Glomerular endothelial cell (primary cell): ENCODE data around the gene LPAR1. TPM values are rescaled to one million over a fixed set of nuclear protein-coding genes. Genes with fewer than 3 reads are reported as not detected.
"Not testable (repeated sequence)": the region's sequence is repeated elsewhere in the genome, so short reads cannot be mapped to it uniquely, and the experiment has no call there.

Source experiments
- DNase-seq: peaks from one replicate; pipeline ENCODE4 v3.0.0-alpha.2; 2011; ENCODE audit warnings: low read depth, low spot score; ENCODE audit errors: extremely low read depth
- total RNA-seq: library from RNA; depleted of rRNA; stranded (reverse); fragments of >200 nt; gene quantifications from 2 replicates; pipeline ENCODE4 v1.2.3, GENCODE V29; 2015

LPAR1 gene, protein sequence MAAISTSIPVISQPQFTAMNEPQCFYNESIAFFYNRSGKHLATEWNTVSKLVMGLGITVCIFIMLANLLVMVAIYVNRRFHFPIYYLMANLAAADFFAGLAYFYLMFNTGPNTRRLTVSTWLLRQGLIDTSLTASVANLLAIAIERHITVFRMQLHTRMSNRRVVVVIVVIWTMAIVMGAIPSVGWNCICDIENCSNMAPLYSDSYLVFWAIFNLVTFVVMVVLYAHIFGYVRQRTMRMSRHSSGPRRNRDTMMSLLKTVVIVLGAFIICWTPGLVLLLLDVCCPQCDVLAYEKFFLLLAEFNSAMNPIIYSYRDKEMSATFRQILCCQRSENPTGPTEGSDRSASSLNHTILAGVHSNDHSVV
- total RNA-seq, result 0.53 and 3.3 TPM in 2 replicates

DNA sequence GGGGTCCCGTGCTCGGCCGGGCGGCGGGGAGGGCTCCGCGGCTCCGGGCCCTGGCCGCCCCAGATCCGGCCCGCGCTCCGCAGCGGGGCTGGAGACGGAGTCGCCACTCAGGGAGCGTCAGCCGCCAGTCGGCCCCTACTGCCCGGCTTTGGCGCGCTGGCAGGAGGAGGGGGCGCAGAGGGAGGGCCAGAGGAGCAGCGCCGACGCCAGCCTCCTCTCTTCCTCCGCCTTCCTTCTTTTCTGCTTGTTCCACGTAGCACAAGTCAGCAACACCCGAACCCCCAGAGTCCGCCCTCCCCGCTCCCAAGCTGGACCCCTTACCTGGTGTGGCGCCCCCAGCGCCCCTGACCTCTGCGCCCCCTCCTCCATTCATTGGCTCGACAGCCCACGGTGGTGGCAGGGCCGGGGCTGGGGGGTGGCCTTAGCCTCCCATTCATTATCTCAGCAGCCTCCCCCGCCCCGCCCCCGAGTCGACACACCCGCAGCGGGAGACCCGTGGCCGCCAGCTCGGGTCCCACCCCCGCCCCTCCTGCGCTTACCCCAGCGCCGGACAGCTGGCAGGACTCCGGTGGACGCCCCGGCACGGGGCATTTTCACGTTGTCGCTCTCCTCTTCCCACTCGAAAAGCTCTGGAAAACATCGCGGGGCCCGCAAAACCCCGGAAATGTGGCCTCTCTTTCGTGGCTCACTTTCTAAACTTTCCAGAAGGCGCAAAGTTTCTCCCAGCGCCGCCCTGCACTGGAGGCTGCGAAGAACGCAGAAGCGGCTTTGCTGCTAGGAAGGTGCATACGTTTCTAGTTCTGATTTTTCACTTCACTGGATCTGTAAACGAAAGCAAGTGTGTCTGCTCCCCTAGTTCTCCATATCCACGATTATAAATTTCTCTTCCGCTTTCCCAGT lies at the start of gene LPAR1:
Gene LPAR1 (minus strand): TSS at position 140 of the 900 bp plus-strand sequence. CDS start 66,353 bp downstream, outside the sequence.
- no peak for DNase-seq

DNA sequence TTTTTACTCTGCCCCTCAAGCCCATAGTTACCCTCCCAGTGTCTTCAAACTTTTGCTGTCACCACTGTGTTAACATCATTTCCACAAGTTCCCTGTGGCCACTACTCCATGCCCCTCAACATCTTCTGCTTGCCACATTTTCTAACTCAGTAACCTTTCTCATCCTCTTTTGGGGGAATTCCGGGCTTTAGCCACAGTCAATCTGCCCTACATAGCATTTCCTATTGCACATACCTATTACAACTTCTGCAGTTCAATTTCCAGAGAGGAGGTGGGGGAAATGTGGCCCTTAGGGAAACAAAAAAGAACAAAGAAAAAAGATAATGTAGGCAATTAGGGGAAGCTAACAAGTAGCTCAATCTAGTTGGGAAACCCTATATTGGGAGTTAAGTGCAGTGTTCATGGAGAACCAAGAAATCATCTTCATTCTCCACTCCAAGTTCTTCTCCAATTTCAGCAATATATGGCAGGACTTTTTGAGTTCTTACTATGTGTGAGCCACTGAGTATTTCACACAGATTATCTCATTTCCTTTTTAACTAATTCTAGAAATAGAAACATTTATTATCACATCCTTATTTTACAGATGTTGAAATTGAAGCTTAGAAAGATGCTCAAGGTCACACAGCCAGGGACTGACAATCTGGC lies 40.2 kb upstream of the LPAR1 start:
- no peak for DNase-seq

DNA sequence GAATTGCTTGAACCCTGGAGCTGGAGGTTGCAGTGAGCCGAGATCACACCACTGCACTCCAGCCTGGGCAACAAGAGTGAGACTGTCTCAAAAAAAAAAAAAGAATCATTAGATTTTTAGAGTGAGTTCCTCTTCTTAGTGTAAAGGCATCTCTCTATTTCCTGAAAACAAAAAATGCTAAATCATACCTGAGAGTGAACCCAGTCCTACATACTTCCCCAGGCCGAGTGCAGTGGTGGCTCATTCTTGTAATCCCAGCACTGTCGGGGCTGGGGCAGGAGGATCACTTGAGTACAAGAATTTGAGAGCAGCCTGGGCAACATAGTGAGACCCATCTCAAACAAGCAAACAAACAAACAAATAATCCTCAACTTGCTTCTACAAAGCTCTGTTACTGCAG lies 38.2 kb upstream of the LPAR1 start:
- DNase-seq, result no peak

DNA sequence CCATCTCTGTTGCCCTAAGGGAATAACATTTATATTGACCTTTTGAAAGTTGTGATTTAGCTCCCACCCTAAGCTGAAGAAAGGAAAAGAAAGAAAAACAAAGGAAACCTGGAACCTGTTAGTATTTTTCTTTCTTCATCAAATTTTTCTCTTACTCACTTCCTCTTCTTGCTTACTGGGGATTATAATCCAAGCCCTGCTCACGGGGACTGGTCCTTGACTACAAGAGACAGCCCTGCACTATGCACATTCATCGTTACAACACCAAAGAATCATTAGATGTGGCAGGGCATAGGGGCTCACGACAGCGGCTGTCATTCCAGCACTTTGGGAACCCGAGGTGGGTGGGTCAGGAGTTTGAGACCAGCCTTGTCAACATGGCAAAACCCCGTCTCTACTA lies 37.8 kb upstream of the LPAR1 start:
- no peak for DNase-seq

DNA sequence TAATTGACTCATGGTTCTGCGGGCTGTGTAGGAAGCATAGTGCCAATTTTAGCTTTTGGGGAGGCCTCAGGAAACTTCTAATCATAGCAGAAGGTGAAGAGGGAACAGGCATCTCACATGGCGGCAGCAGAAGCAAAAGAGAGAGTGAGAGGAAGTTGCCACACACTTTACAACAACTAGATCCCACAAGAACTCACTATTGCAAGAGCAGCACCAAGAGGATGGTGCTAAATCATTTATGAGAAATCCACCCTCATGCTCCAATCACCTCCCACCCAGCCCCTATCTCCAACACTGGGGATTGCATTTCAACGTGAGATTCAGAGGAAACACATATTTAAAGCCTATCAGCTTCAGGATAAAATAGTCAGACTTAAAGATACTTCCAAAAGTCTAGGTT lies 36.1 kb upstream of the LPAR1 start:
- DNase-seq, result no peak

DNA sequence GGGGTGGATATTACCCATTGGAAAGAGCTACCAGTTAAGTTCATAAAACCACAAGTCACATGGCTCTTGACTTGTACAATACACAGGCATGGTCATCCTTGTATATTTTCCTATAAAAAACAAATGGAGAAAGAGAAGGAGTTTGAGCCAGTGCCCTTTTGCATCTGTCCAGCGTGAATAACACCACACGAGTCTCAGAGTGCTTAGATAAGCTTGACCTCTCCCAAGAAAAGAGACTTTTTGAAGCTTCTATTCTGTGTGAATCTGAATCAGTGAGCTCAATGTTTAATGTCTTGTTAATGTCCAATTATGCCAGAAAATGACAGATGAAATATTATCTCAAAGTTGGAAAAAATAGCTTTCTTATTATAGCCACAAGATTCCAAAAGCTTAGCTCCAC lies 30.9 kb upstream of the LPAR1 start:
- no peak for DNase-seq

DNA sequence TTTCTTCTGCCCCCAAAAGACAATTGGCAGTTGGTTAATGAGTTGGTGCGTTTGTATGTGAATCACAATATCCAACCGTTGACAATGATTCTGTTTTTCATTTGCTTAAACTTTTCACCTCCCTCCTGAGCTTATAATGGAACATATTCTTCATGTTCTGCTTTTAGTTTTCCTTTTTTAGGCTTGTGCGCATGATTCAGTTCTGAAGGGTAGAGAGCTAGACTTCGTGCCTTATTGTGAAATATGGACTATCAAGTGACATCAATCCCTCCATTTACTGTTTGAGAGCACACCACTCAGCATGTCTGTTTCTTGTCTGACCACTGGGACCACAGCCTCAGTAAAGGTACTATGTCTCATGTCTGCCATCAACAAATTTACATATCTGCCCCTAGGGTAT lies 30.5 kb upstream of the LPAR1 start:
- no peak for DNase-seq

DNA sequence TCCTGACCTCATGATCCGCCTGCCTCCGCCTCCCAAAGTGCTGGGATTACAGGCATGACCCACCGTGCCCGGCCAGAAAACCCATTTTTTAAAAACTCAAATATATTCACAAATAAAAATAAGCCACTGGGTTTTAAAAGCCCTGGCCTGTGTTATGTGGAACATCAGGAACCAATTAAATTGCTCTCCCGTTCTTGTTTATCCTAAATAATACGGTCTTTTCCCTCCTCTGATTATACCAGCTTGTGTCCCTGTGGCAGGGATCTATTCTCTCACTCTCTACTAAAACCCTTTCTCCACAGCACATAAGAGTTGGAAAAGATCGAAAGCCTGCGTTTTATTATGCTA lies 30.1 kb upstream of the LPAR1 start:
- no peak for DNase-seq

DNA sequence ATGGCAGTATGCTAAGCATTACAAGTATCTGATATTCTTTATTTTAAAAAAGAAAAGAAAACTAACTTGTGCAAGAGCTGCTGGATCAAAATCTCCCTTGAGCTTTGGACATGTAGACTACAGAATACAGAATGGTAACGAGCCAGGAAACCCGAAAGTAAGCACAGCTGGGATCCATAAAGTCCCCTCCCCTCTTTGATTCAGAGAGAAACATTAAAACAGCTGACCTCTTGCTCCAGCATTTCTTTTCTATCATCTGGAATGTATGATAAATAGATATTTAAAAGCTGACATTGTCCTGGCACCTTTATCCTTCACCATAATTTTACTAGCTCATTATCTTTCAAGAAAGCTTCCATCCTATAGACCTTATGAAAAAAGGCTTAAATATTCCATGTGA lies 28.2 kb upstream of the LPAR1 start:
- no peak for DNase-seq

DNA sequence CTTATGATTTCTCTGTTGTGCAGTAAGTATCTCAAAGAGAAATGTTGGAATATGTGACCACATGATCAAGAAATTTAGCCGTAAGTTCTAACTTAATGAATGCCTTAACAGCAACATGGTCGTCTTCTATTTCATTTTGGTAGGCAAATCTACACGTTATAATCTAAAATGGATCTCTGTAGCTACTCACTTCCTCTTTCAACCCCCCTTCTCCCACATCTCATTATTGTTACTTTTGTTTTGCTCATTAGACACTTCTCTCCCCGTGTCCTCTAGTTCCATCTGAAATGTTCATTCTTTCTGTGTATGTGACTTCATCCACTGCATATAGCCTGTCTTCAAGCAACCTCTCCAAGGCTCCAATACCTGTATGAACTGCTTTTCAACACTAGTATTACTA lies 27.1 kb upstream of the LPAR1 start:
- no peak for DNase-seq

DNA sequence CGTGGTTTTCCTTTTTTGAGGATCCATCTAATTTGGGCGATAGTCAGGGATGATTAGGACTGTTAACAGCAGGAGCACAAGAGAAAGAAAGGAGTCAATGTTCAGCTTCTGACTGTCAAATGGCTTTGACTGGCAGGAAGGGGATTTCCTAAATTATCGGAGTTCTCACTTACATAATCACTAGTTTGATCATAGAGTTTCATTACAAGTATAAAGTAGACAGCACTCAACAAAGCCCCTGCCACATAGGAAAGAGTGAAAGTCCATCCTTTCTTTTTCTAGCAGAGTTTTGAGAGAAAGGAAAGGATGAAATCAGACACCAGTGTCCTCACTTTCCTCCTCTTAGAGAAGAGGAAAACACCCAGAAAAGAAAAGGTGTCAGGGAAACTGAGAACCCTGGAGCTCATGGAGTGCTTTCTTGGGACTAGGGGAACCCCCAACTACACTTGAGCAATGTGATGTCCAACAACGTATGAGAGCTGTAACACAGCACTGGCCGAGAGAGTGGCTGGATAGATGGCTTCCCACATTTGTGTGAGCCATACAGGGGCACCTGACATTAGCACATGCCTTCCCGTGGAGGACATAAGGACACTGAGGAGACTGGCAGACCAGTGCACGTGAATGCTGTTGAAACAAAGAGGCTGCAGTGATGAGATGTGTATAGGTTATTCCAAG lies 26.0 kb upstream of the LPAR1 start:
- DNase-seq, result no peak

DNA sequence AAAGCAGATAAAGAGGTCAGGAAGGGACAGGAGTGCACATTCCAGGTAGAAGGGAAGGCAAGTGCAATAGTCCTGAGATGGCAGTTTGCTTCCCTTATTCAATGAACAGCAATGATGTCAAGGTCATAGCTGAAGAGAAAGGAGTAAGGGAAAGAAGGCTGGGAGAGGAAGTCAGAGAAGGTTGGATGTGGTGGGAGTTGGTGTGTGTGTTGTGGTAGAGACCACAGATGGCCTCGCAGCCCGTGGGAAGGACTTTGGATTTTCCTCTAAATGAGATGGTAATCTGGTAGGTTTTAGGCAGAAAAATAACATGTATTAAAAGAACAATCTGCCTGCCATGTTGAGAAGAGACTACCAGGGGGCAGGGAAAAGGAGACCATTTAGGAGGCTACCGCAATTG lies 25.1 kb upstream of the LPAR1 start:
- DNase-seq, result no peak

DNA sequence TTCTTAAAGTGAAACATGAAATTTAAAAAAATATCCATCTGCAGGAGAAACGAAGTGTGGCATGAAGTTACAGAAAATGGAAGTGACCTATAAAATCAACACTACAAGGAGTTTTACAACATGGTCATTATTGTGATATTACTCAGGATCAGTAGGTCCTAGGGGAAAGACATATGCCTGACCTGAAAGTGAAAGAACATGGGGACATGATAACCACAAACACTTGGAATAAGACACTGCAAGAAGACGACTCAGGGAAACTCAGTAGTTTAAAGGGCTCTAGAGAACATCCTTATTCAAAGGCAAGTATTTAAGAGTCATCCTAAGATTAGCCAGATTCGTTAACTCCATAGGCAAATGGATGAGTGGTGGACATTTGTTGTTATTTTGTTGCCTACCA lies 19.9 kb upstream of the LPAR1 start:
- DNase-seq, result no peak

DNA sequence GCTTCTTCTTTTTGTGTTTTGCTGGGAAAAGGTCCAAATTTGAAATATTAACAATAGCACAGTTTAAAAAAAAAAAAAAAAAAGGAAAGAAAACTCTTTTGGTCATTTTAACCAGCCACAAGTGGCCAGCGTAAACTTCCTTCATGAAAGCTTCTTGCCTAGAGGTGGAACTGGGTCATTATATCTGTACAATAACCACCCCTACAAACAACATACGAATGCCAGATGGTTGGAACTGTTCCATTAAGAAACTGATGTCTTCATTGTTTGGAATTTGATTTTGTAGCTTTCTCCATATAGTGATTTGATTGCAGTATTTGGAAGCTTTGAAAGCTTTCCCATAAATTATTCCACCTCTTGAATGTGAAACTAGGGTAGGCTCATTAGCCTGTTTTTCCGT lies 18.3 kb upstream of the LPAR1 start:
- no peak for DNase-seq

DNA sequence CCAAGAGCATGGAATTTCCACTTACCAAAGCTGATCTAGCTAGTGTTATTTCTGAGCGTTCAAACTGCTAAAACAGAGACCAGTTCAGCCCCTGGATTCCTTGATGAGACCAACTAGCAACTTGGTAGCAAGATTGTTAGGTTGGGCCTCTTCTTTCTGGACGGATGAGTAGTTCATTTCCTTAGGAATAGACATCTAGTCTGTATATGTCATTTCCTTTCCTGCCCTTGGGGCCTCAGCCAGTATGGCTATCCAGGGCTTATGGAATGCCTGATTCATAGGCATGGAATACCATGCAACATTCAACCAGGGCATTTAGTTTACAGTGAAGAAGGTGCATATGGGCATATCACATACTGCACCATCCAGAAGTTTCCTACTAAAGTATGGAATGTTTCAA lies 14.5 kb upstream of the LPAR1 start:
- DNase-seq, result no peak

DNA sequence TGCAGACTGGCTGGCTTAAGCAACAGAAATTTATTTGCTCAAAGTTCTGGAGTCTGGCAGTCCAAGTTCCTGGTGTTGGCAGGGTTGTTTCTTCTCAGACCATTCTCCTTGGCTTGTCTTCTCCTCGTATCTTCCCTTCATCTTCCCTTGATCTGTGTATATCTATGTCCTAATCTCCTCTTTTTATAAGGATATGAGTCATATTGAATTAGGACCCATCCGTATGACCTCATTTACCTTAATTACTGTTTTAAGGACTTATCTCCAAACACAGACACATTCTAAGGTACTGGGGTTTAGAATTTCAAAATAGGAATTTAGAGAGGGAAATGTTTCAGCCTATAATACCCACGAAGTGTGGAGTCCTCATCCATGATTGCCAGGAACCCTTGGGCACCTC lies 13.1 kb upstream of the LPAR1 start:
- no peak for DNase-seq

DNA sequence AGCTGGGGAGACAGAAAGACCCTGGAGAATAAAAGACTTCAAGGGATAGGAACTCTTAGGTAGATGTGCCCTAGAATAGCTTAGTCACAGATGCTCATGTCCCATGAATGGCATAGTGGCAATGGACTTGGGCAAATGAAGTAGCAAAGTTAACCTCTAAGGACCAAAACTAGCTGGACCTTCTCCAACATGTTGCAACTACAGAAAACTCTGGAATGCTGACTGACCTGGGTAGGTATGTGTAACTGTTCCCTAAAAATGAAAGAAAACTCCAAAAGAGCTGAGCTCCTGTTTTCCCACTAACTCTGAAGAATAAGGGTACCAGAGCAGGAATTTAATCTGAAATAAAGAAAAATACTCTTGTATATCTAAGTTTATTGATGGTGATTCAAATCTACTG lies 12.5 kb upstream of the LPAR1 start:
- no peak for DNase-seq

DNA sequence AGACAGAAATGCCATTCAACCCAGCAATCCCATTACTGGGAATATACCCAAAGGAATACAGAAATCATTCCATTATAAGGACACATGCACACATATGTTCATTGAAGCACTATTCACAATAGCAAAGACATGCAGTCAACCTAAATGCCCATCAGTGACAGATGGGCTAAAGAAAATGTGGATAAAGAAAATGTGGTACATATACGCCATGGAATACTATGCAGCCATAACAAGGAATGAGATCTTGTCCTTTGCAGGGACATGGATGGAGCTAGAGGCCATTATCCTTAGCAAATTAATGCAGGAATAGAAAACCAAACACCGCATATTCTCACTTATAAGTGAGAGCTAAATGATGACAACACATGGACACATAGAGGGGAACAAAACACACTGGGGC lies 9.0 kb upstream of the LPAR1 start:
- DNase-seq, result not testable (repeated sequence)

DNA sequence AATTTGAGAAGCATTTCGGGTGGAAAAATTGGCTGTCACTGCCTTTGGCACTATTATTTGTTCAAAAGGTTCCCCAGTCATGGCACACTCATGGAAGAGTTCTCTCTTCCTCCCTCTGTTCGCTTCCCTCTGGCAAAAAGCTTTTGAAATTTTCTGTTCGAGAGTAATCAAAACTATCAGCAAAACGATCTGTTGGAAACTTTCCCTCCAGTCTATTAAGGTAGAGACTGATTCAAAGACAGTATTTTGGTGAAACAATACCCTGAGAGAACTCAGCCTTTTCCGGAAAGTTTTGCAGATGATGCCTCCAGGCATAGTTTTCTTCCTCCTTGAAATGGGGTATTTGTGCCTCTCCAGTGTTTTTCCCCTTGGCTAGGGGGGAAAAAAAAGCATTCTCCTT lies 3.6 kb upstream of the LPAR1 start:
- DNase-seq, result no peak

DNA sequence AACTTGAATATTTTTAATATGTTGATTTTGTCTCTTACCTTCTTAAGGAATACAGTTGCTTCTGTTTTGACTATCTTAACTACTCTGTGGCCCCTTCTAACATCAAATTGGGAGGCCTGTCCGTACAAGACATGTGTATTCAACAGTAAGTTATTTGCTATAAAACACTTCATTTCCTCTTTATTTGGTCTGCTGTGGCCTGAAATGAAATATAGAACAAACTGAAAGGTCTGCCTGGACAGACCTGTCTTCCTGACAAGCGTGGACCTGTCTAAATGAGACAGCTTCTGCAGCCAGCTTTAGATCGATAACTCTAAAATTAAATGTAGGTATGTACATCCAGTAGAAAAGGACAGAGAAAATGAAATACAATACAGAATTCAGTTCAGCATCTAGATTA lies 2.2 kb upstream of the LPAR1 start:
- DNase-seq, result no peak

DNA sequence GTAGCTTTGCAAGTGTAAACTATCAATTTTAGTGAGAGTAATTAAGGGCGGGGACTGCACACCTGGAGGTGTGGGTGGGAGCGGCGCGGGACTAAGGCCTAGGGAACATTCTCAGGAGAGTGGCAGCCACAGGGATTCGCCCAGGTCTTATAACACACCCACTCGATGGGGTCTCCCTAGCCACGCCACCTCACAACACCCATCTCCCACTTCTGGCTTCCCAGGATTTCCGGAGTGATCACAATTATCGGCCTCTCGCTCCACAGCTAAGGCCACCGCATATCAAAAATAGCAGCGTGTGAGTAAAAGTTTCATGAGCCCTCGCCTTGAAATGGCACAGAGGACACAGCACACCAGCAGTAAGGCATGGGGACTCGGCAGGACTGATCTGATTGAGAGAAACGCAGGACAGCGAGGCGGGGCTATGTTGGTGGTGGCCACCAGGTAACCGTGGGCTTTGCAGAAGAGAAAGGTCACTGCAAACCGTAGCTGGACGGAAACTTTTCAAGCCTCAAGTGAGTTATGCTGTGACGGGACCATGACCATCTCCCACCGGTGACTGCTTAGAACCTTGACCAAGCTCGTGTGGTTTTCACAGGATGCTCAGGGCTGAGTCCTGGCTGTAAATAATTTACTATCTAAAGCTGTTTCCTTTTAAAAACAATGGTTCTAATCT lies 1.1 kb upstream of the LPAR1 start:
- DNase-seq, result no peak
